AG04450 (cell line): Measurements from ENCODE around the gene TOR1A. TPM values are rescaled to one million over a fixed set of nuclear protein-coding genes. Genes with fewer than 3 reads are reported as not detected.

Source experiments
- CTCF ChIA-PET: fragments of 300-600, 350-600 bp; formaldehyde crosslinking; extraction: SDS; loops from one replicate; lab custom pipeline; 2022; ENCODE audit warnings: antibody characterized with exemption, inconsistent platforms; lab: Charles Lee
- POLR2A ChIA-PET: fragments of 350-600 bp; formaldehyde crosslinking; extraction: SDS; loops from one replicate; lab custom pipeline; 2021; ENCODE audit warnings: antibody characterized with exemption, inconsistent platforms; lab: Yijun Ruan, JAX
- DNase-seq: peaks from one replicate; pipeline ENCODE4 v3.0.0-alpha.2; 2011; ENCODE audit warnings: low read depth, low spot score
- H3K27ac ChIP-seq: one replicate; pipeline ENCODE4 v1.5.1; 2012; ENCODE audit warnings: low read depth, low read length, control low read depth
- H3K27me3 ChIP-seq: one replicate; pipeline ENCODE4 v1.6.0; 2012; ENCODE audit warnings: low read length; ENCODE audit not compliant: control insufficient read depth, insufficient read depth
- H3K4me3 ChIP-seq: 2 replicates; pipeline ENCODE4 v1.5.1; 2011; ENCODE audit warnings: mild to moderate bottlenecking, low read depth, low read length, control low read depth
- H3K9me3 ChIP-seq: 2 replicates; pipeline ENCODE4 v1.5.1; 2012; ENCODE audit warnings: low read length; ENCODE audit not compliant: control insufficient read depth, insufficient read depth
- polyA plus RNA-seq: library from polyadenylated mRNA; depleted of rRNA; stranded (reverse); fragments of >200 nt; gene quantifications from 2 replicates; pipeline ENCODE4 v1.2.3, GENCODE V29; 2011
- TF ChIP-seq, protein P1 (sequence below): IDR thresholded peaks from 2 replicates; pipeline ENCODE4 v1.5.1; 2011; ENCODE audit warnings: low read depth, low read length, control low read depth, inconsistent platforms

TOR1A gene
- polyA plus RNA-seq, 1 experiment = 78.5 TPM

DNA sequence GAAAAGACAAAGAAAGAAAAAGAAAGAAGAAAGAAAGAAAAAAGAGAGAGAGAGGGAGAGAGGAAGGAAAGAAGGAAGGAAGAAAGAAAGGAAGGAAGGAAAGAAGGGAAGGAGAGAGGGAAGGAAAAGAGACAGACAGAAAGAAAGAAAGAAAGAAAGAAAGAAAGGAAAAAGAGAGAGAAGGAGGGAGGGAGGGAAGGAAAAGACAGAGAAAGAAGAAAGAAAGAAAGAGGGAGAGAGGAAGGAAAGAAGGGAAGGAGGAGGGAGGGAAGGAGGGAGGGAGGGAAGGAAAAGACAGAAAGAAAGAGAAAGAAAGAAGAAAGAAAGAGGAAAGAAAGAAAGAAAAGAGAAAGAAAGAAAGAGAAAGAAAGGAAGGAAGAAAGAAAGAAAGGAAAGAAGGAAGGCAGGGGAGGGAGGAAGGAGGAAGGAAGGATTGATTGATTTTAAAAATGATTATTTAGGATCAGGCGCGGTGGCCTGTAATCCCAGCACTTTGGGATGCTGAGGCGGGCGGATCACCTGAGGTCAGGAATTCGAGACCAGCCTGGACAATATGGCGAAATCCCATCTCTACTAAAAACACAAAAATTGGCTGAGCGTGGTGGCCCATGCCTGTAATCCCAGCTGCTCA, 44.3 kb downstream of the TOR1A start:
- Histone ChIP-seq H3K4me3 (no peak overlapping the region), H3K27me3 (no peaks in the 10 kb centered on the region), H3K9me3 (no peaks in the 10 kb centered on the region; the same call in 1 of the 2 replicates), H3K27ac (no peak overlapping the region)
- TF ChIP-seq, protein P1, sequence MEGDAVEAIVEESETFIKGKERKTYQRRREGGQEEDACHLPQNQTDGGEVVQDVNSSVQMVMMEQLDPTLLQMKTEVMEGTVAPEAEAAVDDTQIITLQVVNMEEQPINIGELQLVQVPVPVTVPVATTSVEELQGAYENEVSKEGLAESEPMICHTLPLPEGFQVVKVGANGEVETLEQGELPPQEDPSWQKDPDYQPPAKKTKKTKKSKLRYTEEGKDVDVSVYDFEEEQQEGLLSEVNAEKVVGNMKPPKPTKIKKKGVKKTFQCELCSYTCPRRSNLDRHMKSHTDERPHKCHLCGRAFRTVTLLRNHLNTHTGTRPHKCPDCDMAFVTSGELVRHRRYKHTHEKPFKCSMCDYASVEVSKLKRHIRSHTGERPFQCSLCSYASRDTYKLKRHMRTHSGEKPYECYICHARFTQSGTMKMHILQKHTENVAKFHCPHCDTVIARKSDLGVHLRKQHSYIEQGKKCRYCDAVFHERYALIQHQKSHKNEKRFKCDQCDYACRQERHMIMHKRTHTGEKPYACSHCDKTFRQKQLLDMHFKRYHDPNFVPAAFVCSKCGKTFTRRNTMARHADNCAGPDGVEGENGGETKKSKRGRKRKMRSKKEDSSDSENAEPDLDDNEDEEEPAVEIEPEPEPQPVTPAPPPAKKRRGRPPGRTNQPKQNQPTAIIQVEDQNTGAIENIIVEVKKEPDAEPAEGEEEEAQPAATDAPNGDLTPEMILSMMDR = no peak
- DNase-seq = no peak
- ChIA-PET CTCF (interaction anchor here (1.5 kb wide), 1 partner anchor 42 kb away, joined by 7 read pairs; no protein-coding TSS in a partner anchor), POLR2A (interaction anchor here (0.6 to 2.9 kb wide), 2 partner anchors 18 to 291 kb away, joined by 5 to 11 read pairs; no protein-coding TSS in a partner anchor)

DNA sequence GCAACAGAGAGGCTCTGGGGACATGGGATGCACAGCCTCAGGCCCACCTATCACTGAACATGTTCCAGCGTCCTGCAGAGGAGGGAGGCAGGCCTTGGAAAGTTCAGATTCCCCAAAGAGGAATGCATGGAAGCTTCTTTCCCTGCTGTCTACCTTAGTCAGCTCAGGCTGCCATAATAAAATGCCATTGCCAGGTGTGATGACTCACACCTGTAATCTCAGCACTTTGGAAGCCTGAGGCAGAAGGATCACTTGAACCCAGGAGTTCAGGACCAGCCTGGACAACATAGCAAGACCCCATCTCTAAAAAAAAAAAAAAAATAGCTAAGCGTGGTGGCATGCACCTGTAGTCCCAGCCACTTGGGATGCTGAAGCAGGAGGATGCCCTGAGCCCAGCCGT, 45.5 kb downstream of the TOR1A start:
- no peak for DNase-seq
- Histone ChIP-seq H3K9me3 (no peaks in the 10 kb centered on the region; the same call in 1 of the 2 replicates), H3K4me3 (no peak overlapping the region), H3K27me3 (no peaks in the 10 kb centered on the region), H3K27ac (no peak overlapping the region)
- TF ChIP-seq, protein P1 = no peak
- POLR2A ChIA-PET = interaction anchor here (0.6 to 2.6 kb wide), 3 partner anchors 21 to 67 kb away, joined by 3 to 18 read pairs (median 4); partner anchors contain the start of gene PTGES
- CTCF ChIA-PET = interaction anchor here (1.8 to 2.3 kb wide), 2 partner anchors 11 to 41 kb away, joined by 10 to 14 read pairs; no protein-coding TSS in a partner anchor

DNA sequence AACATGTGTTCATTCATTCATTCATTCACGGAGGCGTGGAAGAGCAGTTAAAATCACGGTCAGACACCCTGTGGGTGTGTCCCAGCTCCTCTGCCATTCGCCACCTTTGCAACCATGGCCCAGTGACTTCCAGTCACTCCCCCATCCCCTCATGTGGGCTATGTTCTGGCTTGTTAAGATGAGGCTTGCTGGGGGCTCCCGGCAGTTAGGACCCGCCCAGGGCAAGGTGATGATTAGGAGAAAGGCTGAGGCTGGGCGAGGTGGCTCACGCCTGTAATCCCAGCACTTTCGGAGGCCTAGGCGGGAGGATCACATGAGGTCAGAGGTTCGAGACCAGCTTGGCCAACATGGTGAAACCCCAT, 46.2 kb downstream of the TOR1A start:
- Histone ChIP-seq H3K27me3 (no peaks in the 10 kb centered on the region), H3K4me3 (no peak overlapping the region; the same call in 1 of the 2 replicates), H3K9me3 (no peaks in the 10 kb centered on the region; the same call in 1 of the 2 replicates), H3K27ac (peak overlapping the region; percentile 85)
- DNase-seq = no peak
- CTCF ChIA-PET = interaction anchor here (1.2 to 2.3 kb wide), 5 partner anchors 12 to 646 kb away, joined by 4 to 17 read pairs (median 10); no protein-coding TSS in a partner anchor
- POLR2A ChIA-PET = interaction anchor here (0.6 to 2.6 kb wide), 7 partner anchors 13 to 65 kb away, joined by 3 to 22 read pairs (median 5); partner anchors contain the start of gene PTGES
- TF ChIP-seq, protein P1 = no peak

DNA sequence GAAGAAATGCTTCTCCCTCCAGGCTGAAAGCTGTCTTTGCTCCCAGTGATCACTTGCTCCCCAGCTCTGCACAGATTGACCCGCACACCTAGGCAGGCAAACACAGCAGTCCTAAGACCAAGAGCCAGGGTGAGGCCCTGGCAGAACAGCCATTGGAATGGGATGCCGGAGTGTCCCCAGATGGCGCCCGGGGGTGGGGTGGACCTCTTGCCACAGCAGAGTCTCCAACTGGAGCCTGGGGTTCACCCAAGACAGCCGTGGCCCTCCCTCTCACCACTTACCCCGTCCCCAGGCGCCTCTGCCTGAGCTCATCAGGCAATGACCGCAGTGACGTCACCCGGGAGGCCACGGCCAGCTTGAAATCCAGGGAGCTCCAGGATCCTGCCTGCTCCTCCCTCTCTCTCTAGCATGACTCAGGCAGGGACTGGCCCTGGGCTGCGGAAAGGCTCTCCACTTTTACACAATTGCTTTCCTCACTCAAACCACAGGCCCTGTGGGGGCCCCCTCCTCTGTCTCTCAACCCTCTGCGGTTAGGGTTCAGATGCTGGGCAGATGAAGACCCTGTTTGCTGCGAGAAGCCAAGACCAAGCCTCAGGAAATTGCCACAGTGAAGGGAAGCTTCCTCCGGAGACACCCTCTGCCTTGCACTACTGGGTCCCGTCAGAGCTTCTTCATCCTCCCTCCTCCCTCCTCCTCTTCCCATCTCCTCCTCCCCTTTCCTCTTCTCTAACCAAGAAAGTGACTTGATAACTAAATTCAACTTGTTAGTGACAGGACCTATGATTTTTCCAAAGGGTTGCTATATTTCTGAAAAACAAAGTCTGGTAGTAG, 46.8 kb downstream of the TOR1A start:
- peak; percentile 98 for DNase-seq
- POLR2A ChIA-PET = interaction anchor here (0.6 to 2.6 kb wide), 9 partner anchors 13 to 138 kb away, joined by 3 to 22 read pairs (median 4); partner anchors contain the start of gene PTGES
- TF ChIP-seq, protein P1 = no peak
- Histone ChIP-seq H3K4me3 (peak overlapping the region; percentile 42), H3K27me3 (no peaks in the 10 kb centered on the region), H3K27ac (peak overlapping the region; percentile 85), H3K9me3 (no peaks in the 10 kb centered on the region; the same call in 1 of the 2 replicates)
- CTCF ChIA-PET = interaction anchor here (0.6 to 2.3 kb wide), 7 partner anchors 13 to 645 kb away, joined by 3 to 17 read pairs (median 6); no protein-coding TSS in a partner anchor
